GM12878 (cell line): ENCODE results near the gene SNAPC4. TPM values are rescaled to one million over a fixed set of nuclear protein-coding genes. Genes with fewer than 3 reads are reported as not detected.

Experiments
- BACH1 ChIP-seq: fragments of 450-650 bp; IDR thresholded peaks from 2 replicates; pipeline ENCODE4 v1.6.1; 2017; ENCODE audit warnings: mild to moderate bottlenecking, borderline replicate concordance
- HDAC2 ChIP-seq: fragments of 200-600 bp; sonication (generic); IDR thresholded peaks from 2 replicates; pipeline ENCODE4 v1.6.1; 2017
- NFXL1 ChIP-seq: fragments of 450-650 bp; IDR thresholded peaks from 2 replicates; pipeline ENCODE4 v1.6.1; 2017; ENCODE audit warnings: antibody characterized with exemption, mild to moderate bottlenecking, borderline replicate concordance
- NR2F1 ChIP-seq: fragments of 450-650 bp; conservative IDR thresholded peaks from 2 replicates; pipeline ENCODE4 v1.6.1; 2017; ENCODE audit warnings: mild to moderate bottlenecking
- PAX5 ChIP-seq: IDR thresholded peaks from 2 replicates; pipeline ENCODE4 v1.6.1; 2011; ENCODE audit warnings: low read depth, low read length, borderline replicate concordance
- RAD51 ChIP-seq: fragments of 450-650 bp; IDR thresholded peaks from 2 replicates; pipeline ENCODE4 v1.6.1; 2016; ENCODE audit warnings: moderate library complexity, mild to moderate bottlenecking, inconsistent platforms
- RB1 ChIP-seq: fragments of 450-650 bp; formaldehyde crosslinking; IDR thresholded peaks from 2 replicates; pipeline ENCODE4 v1.6.1; 2017; ENCODE audit warnings: mild to moderate bottlenecking, borderline replicate concordance
- SIN3A ChIP-seq: IDR thresholded peaks from 2 replicates; pipeline ENCODE4 v1.6.1; 2012; ENCODE audit warnings: low read depth, low read length, improper control_type of control experiment
- TCF3 ChIP-seq: IDR thresholded peaks from 2 replicates; pipeline ENCODE4 v1.6.1; 2012; ENCODE audit warnings: low read depth, mild to moderate bottlenecking, low read length, borderline replicate concordance; ENCODE audit not compliant: insufficient read depth
- ZNF622 ChIP-seq: fragments of 450-650 bp; IDR thresholded peaks from 2 replicates; pipeline ENCODE4 v1.6.1; 2017; ENCODE audit warnings: mild to moderate bottlenecking, inconsistent platforms
- polyA plus RNA-seq, 11 experiments: library from polyadenylated mRNA; depleted of rRNA in 4 of 11; unstranded in 6 of 11; stranded (reverse) in 5 of 11; fragments of >200 nt; fragmentation: Nextera tagmentation in 4 of 11; fragmentation: Illumina TruSeq in 1 of 11; extraction: Ambion mirVana in 4 of 11; extraction: Trizol in 1 of 11; gene quantifications; 1 replicate in 1 of 11; 2 replicates in 10 of 11; pipeline versions ENCODE4 v1.2.1 to v1.2.3, GENCODE V29; 2011 to 2016; ENCODE audit warnings: inconsistent platforms in 2 of 11, missing spikeins in 2 of 11, low read depth in 1 of 11
- total RNA-seq, 4 experiments: library from RNA; depleted of rRNA in 3 of 4; stranded (reverse); fragments of >200 nt in 3 of 4; fragmentation: Illumina TruSeq in 1 of 4; extraction: Trizol in 1 of 4; gene quantifications; 2 replicates each; pipeline versions ENCODE4 v1.2.1 to v1.2.3, GENCODE V29; 2013 to 2021
- TF ChIP-seq, protein P1 (sequence below): fragments of 150-350 bp; IDR thresholded peaks from 2 replicates; pipeline ENCODE4 v1.6.1; 2016; ENCODE audit warnings: low read depth, low read length
- TF ChIP-seq, protein P2 (sequence below): IDR thresholded peaks from 2 replicates; pipeline ENCODE4 v1.6.1; 2012; ENCODE audit warnings: mild to moderate bottlenecking, low read depth, low read length
- TF ChIP-seq, protein P3 (sequence below): fragments of 450-650 bp; formaldehyde crosslinking; IDR thresholded peaks from 2 replicates; pipeline ENCODE4 v1.4.0; 2020; ENCODE audit warnings: mild to moderate bottlenecking, moderate library complexity
- TF ChIP-seq, protein P4 (sequence below), 3 experiments: IDR thresholded peaks in 2 of 3; conservative IDR thresholded peaks in 1 of 3; 2 replicates each; pipeline ENCODE4 v1.5.1; 2011; ENCODE audit warnings: low read depth in 3 of 3, low read length in 3 of 3, mild to moderate bottlenecking in 3 of 3, control low read depth in 2 of 3, moderate library complexity in 2 of 3, inconsistent platforms in 1 of 3, mixed read lengths in 1 of 3; ENCODE audit not compliant: control insufficient read depth in 2 of 3, insufficient read depth in 1 of 3; ENCODE audit errors: extremely low read depth in 1 of 3
- TF ChIP-seq, protein P5 (sequence below): IDR thresholded peaks from 2 replicates; pipeline ENCODE4 v1.6.1; 2011; ENCODE audit warnings: low read depth, mild to moderate bottlenecking, low read length, moderate library complexity, borderline replicate concordance; ENCODE audit errors: extremely low read depth

SNAPC4 gene
- total and polyA plus RNA-seq, 10 of the 15 experiments (the other 5 are each of a cell fraction or from before 2014, with no cell fraction given): 0.42 to 19.8 (median 7.0) TPM

DNA sequence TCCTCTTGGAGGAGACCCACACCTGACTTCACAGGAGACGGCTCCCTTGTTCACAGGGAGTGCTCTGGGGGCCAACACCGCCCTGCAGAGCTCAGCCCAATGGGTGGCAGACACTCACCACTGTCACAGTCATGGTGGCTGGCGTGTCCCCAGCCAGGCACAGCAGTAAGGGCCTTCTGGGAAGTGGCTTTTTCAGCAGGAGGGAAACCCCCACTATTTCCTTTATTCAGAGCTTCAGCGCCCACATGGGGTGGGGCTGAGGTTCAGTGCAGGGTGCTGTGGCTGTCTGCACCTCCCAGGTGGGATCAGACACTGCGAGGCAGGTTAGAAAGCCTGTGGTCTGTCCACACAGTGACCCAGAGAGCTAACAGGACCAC is 3.6 kb upstream of the SNAPC4 start (continued):
- TF ChIP-seq, protein P1, sequence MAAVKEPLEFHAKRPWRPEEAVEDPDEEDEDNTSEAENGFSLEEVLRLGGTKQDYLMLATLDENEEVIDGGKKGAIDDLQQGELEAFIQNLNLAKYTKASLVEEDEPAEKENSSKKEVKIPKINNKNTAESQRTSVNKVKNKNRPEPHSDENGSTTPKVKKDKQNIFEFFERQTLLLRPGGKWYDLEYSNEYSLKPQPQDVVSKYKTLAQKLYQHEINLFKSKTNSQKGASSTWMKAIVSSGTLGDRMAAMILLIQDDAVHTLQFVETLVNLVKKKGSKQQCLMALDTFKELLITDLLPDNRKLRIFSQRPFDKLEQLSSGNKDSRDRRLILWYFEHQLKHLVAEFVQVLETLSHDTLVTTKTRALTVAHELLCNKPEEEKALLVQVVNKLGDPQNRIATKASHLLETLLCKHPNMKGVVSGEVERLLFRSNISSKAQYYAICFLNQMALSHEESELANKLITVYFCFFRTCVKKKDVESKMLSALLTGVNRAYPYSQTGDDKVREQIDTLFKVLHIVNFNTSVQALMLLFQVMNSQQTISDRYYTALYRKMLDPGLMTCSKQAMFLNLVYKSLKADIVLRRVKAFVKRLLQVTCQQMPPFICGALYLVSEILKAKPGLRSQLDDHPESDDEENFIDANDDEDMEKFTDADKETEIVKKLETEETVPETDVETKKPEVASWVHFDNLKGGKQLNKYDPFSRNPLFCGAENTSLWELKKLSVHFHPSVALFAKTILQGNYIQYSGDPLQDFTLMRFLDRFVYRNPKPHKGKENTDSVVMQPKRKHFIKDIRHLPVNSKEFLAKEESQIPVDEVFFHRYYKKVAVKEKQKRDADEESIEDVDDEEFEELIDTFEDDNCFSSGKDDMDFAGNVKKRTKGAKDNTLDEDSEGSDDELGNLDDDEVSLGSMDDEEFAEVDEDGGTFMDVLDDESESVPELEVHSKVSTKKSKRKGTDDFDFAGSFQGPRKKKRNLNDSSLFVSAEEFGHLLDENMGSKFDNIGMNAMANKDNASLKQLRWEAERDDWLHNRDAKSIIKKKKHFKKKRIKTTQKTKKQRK: no peak
- TF ChIP-seq, protein P2, sequence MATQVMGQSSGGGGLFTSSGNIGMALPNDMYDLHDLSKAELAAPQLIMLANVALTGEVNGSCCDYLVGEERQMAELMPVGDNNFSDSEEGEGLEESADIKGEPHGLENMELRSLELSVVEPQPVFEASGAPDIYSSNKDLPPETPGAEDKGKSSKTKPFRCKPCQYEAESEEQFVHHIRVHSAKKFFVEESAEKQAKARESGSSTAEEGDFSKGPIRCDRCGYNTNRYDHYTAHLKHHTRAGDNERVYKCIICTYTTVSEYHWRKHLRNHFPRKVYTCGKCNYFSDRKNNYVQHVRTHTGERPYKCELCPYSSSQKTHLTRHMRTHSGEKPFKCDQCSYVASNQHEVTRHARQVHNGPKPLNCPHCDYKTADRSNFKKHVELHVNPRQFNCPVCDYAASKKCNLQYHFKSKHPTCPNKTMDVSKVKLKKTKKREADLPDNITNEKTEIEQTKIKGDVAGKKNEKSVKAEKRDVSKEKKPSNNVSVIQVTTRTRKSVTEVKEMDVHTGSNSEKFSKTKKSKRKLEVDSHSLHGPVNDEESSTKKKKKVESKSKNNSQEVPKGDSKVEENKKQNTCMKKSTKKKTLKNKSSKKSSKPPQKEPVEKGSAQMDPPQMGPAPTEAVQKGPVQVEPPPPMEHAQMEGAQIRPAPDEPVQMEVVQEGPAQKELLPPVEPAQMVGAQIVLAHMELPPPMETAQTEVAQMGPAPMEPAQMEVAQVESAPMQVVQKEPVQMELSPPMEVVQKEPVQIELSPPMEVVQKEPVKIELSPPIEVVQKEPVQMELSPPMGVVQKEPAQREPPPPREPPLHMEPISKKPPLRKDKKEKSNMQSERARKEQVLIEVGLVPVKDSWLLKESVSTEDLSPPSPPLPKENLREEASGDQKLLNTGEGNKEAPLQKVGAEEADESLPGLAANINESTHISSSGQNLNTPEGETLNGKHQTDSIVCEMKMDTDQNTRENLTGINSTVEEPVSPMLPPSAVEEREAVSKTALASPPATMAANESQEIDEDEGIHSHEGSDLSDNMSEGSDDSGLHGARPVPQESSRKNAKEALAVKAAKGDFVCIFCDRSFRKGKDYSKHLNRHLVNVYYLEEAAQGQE: no peak
- TF ChIP-seq HDAC2 (no peak), RAD51 (no peak), NFXL1 (no peak), ZNF622 (no peak), SIN3A (peak; percentile 45; the same call in 1 of the 2 replicates), PAX5 (no peak), RB1 (no peak), TCF3 (no peak), NR2F1 (no peak; the same call in 1 of the 2 replicates), BACH1 (no peak)
- TF ChIP-seq, protein P3, sequence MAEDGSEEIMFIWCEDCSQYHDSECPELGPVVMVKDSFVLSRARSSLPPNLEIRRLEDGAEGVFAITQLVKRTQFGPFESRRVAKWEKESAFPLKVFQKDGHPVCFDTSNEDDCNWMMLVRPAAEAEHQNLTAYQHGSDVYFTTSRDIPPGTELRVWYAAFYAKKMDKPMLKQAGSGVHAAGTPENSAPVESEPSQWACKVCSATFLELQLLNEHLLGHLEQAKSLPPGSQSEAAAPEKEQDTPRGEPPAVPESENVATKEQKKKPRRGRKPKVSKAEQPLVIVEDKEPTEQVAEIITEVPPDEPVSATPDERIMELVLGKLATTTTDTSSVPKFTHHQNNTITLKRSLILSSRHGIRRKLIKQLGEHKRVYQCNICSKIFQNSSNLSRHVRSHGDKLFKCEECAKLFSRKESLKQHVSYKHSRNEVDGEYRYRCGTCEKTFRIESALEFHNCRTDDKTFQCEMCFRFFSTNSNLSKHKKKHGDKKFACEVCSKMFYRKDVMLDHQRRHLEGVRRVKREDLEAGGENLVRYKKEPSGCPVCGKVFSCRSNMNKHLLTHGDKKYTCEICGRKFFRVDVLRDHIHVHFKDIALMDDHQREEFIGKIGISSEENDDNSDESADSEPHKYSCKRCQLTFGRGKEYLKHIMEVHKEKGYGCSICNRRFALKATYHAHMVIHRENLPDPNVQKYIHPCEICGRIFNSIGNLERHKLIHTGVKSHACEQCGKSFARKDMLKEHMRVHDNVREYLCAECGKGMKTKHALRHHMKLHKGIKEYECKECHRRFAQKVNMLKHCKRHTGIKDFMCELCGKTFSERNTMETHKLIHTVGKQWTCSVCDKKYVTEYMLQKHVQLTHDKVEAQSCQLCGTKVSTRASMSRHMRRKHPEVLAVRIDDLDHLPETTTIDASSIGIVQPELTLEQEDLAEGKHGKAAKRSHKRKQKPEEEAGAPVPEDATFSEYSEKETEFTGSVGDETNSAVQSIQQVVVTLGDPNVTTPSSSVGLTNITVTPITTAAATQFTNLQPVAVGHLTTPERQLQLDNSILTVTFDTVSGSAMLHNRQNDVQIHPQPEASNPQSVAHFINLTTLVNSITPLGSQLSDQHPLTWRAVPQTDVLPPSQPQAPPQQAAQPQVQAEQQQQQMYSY: no peak
- TF ChIP-seq, protein P4, sequence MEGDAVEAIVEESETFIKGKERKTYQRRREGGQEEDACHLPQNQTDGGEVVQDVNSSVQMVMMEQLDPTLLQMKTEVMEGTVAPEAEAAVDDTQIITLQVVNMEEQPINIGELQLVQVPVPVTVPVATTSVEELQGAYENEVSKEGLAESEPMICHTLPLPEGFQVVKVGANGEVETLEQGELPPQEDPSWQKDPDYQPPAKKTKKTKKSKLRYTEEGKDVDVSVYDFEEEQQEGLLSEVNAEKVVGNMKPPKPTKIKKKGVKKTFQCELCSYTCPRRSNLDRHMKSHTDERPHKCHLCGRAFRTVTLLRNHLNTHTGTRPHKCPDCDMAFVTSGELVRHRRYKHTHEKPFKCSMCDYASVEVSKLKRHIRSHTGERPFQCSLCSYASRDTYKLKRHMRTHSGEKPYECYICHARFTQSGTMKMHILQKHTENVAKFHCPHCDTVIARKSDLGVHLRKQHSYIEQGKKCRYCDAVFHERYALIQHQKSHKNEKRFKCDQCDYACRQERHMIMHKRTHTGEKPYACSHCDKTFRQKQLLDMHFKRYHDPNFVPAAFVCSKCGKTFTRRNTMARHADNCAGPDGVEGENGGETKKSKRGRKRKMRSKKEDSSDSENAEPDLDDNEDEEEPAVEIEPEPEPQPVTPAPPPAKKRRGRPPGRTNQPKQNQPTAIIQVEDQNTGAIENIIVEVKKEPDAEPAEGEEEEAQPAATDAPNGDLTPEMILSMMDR (IDR thresholded peaks at IDR 0.05 in 2 of 3, conservative IDR thresholded peaks at IDR 0.05 in 1 of 3; ENCODE audit: control insufficient read depth in 2 of 3, extremely low read depth in 1 of 3, insufficient read depth in 1 of 3, low read depth in 3 of 3, low read length in 3 of 3): peak in 1 of 3 experiments; percentile 16; a peak in 3 of 6 replicates
- TF ChIP-seq, protein P5, sequence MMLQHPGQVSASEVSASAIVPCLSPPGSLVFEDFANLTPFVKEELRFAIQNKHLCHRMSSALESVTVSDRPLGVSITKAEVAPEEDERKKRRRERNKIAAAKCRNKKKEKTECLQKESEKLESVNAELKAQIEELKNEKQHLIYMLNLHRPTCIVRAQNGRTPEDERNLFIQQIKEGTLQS: no peak
